C4-2B (cell line): Measurements from ENCODE around the gene GKN1.

Experiments
- CTCF ChIP-seq: fragments of 450-650 bp; conservative IDR thresholded peaks from 2 replicates; pipeline ENCODE4 v1.5.1; 2017; ENCODE audit warnings: mild to moderate bottlenecking
- ZFX ChIP-seq: fragments of 450-650 bp; IDR thresholded peaks from 2 replicates; pipeline ENCODE4 v1.6.1; 2017

DNA sequence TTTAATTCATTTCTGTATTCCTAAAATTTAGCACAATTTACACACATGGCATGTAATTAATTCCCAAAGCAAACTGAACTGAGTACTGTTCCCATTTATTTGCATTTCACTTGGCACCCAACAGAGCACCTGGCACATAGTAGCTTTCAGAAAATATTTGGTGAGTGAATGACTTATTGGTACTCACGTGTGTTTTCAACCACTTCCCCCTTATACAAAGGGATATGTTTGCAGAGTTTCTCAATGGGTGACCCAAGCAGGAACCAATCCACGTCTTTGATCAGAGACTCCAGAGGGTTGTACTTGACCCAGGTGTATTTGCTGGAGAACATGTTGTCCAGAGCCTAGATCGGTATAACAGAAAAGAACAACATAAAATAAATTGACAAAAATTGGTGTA lies 28.3 kb upstream of the GKN1 start:
- TF ChIP-seq CTCF (no peak), ZFX (no peak)
